ENCODE measurements around the gene HIP1.
"Not testable (repeated sequence)": the region's sequence is repeated elsewhere in the genome, so short reads cannot be mapped to it uniquely, and the experiment has no call there.

HIP1 gene

DNA sequence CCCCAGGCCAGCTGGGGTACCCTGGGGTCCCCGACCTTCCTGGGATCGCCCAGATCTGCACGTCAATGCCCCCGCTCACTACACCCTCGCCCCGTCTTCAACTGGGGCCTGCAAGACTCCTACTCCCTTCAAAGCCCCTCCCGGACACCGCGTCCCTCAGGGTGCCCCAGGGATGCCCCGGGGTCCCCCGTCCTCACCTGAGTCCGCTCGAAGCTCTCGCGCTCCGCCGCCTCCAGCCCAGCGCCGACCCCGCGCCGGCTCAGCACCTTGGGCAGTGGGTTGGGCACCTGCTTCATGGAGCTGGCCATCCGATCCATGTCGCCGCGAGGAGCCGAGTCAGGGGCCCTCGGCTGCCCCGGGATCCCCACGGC is at the start of gene HIP1:
HIP1 (minus strand) TSS at position 338 of the 371 bp plus-strand sequence; CDS start at position 317, 21 bp downstream.
- DNase-seq, result no peak

GRCh38 chr7:75788154-75788847 is 49.6 kb upstream of the HIP1 start:
- DNase-seq, result not testable (repeated sequence)

DNA sequence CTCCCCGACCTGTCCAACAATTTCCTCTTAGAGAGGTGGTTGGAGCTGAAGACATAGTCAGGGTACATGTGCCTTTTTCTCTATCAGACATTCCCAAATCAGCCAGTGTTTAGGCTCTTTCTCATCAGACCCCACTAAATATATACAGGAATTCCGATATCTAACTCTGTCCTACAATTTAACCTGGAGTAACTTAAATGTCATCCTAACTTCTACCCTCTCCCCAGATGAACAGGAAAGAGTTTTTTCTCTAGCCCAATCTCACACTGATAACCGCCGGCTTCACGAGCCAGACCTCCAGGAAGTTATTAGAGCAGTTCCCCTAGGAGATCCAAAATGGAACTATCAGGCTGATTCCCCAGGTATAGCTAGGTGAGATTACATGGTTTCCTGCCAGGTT is 44.3 kb upstream of the HIP1 start:
- DNase-seq, result not testable (repeated sequence)

- DNase-seq, result not testable (repeated sequence)
Observed at GRCh38 chr7:75780647-75781273, 42.0 kb upstream of the HIP1 start.

DNA sequence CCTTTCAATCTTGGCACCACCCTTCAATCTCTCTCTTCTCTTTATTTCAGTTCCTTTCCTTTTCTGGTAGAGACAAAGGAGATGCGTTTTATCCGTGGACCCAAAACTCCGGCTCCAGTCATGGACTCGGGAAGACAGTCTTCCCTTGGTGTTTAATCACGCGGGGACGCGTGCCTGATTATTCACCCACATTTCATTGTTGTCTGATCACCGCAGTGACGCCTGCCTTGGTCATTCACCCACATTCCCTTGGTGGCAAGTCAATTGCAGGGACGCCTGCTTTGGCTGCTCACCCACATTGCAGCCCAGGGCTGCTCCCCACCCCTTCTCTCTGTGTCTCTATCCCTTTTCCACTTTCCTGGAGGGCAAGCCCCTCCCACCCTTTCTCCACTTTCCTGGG is 40.8 kb upstream of the HIP1 start:
- DNase-seq, result not testable (repeated sequence)

DNA sequence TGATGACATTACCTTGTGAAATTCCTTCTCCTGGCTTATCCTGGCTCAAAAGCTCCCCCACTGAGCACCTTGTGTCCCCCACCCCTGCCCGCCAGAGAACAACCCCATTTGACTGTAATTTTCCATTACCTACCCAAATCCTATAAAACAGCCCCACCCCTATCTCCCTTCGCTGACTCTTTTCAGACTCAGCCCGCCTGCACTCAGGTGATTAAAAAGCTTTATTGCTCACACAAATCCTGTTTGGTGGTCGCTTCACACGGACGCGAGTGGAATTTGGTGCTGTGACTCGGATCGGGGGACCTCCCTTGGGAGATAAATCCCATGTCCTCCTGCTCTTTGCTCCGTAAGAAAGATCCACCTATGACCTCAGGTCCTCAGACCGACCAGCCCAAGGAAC is 40.3 kb upstream of the HIP1 start:
- not testable (repeated sequence) for DNase-seq

DNA sequence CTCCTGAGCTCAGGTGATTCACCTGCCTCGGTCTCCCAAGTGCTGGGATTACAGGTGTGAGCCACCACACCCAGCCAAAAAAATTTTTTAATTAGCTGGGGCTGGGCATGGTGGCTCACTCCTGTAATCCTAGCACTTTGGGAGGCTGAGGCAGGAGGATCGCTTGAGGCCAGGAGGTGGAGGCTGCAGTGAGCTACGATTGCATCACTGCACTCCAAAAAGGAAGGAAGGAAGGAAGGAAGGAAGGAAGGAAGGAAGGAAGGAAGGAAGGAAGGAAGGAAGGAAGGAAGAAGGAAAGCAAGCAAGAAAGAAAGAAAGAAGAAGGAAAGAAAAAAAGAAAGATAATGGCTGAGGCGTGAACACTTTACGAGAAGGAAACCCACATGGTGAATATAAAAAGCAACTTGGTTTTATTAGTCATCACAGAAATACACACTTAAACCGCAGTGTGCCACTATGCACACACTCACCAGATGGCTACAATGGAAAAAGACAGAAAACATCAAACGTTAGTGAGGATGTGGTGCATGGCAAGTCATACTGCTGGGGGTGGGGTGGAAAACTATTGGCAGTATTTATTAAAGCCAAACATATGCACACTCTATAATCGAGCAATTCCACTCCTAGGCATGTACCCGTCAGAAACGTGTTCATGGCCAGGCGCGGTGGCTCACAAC is 37.7 kb upstream of the HIP1 start:
- DNase-seq, result peak; percentile 62

DNA sequence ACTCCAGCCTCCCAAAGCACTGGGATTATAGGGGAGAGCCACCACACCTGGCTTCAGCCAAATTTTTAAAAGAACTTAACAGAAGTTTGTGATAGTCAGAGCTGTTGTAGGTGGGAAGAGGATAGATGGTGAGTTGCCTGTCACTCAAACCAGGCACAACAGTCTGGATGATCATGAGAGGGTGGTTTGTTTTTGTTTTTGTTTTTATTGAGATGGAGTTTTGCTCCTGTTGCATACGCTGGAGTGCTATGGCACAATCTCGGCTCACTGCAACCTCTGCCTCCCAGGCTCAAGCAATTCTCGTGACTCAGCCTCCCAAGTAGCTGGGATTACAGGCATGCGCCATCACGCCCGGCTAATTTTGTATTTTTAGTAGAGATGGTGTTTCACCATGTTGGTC is 35.2 kb upstream of the HIP1 start:
- DNase-seq, result not testable (repeated sequence)

DNA sequence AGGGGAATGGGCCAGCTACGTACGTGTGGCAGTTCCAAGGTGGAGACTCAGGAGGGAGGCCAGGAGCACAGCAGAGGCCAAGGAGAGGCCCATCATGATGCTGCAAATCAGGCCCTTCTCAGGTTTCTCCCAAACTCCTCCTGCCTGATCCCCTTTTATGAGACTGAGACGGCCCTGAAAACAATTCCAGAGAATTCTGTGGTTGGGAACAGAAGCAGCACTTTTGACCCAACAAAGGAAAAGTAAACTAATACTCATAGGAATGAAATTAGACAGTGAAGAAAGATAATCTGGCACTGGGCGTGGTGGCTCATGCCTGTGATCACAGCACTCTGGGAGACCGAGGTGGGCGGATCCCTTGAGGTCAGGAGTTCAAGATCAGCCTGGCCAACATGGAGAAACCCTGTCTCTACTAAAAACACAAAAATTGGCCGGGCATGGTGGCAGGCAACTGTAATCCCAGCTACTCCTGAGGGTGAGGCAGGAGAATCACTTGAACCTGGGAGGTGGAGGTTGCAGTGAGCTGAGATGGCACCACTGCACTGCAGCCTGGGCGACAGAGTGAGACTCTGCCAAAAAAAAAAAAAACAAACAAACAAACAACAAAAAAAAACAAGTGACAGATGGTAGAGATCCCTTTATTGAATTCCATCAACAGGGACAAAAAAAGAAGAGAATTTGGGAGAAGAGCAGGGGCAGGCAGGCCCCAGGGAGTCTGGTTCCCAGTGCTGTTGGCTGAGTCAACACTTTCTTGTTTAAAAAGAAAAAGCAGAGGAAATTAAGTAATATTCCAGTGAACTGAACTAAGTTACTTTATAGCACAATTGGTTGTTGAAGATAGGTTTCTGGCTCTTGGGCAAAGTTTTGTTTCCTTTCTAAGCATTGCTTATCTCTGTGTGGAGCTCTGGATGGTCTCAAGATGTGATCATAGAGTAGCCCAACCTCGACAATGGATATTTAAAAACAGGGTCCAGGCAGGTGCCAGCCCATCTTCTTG is 33.6 kb upstream of the HIP1 start, which contains the start of gene CCL26:
CCL26 (minus strand) TSS at position 131 of the 997 bp plus-strand sequence; CDS start at position 96, 35 bp downstream.
- DNase-seq, result peak; percentile 29

DNA sequence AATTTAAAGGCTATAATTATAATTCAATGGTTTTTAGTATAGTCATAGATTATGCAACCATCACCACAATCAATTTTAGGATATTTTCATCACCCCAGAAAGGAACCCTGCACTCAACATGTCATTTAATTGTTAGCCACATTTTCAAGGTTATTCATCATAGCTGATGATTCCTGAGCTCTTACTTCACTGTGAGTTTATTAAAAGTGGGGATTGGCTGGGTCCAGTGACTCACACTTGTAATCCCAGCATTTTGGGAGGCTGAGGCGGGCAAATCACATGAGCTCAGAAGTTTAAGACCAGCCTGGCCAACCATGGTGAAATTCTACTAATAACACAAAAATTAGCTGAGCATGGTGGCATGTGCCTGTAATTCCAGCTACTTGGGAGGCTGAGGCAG is 32.5 kb upstream of the HIP1 start:
- no peak for DNase-seq

GRCh38 chr7:75762350-75762917 is 23.7 kb upstream of the HIP1 start:
- DNase-seq, result peak; percentile 80

DNA sequence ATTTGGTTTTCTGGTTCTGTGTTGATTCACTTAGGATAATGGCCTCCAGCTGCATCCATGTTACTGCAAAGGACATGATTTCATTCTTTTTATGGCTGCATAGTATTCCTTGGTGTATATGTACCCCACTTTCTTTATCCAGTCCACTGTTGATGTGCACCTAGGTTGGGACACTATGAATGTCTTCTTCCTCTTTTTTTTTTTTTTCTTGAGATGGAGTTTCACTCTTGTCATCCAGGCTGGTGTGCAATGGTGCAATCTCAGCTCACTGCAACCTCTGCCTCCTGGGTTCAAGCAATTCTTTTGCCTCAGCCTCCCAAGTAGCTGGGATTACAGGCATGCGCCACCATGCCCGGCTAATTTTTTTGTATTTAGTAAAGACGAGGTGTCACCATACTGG is 23.1 kb upstream of the HIP1 start:
- not testable (repeated sequence) for DNase-seq

DNA sequence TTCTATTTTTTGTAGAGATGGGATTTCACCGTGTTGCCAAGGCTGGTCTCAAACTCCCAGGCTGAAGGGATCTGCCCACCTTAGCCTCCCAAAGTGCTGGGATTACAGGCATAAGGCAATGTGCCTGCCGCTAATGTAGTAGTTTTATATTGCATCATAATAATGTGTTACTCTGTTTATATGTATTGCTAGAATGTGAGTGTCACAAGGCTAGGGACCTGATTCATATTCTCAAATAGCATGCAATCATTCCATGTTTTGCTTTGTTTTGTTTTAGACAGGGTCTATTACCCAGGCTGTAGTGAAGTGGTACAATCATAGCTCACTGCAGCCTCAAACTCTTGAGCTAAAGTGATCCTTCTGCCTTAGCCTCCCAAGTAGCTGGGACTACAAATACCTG is 19.8 kb upstream of the HIP1 start:
- DNase-seq, result no peak

- no peak for DNase-seq
Observed at GRCh38 chr7:75757860-75758259, 19.1 kb upstream of the HIP1 start.

DNA sequence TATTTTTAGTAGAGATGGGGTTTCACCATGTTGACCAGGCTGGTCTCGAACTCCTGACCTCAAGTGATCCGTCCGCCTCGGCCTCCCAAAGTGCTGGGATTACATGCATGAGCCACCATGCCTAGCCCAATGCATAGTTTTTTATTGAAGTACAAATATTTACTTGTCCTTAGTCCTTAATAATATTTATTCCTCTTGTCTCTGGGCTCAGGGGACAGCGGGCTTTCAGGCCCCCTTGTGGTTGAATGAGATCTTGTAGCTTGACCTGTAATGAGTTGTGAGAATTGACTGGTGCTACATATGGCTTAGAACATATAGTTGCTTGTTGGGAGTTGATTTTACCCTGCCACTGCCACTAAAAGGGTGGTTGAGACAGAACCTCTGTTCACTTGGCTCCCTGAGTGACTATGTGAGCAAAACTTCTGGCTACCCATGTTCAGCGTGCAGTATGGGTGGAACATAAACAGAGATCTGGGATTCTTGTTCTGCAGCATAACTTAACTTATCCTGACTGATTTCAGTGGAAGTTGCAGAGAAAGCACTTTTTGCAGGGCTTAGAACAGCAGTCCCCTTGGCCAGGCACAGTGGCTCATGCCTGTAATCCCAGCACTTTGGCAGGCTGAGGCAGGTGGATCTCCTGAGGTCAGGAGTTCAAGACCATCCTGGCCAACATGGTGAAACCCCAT is 18.4 kb upstream of the HIP1 start:
- DNase-seq, result peak; percentile 69

- DNase-seq, result no peak
Observed at GRCh38 chr7:75756206-75756990, 17.7 kb upstream of the HIP1 start.

DNA sequence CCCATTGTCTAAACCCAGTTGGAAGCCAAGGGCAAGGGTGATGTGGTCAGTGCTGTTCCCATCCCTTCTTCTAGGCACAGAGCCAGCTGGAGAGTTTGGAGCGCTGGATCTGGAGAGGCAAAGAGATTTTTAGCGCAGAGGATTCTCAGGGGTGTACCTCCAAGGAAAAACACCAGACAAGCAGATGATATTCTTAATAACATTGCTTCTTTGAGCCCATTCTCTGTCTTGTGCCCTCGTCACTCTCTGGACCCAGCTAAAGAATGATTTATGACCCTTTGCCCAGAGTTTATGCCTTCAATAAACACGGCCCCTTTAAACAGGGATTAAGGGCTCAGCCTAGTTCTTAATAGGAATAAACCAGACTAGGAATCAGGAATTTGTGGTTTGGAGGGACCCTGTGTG is 4.7 kb upstream of the HIP1 start:
- DNase-seq, result no peak

DNA sequence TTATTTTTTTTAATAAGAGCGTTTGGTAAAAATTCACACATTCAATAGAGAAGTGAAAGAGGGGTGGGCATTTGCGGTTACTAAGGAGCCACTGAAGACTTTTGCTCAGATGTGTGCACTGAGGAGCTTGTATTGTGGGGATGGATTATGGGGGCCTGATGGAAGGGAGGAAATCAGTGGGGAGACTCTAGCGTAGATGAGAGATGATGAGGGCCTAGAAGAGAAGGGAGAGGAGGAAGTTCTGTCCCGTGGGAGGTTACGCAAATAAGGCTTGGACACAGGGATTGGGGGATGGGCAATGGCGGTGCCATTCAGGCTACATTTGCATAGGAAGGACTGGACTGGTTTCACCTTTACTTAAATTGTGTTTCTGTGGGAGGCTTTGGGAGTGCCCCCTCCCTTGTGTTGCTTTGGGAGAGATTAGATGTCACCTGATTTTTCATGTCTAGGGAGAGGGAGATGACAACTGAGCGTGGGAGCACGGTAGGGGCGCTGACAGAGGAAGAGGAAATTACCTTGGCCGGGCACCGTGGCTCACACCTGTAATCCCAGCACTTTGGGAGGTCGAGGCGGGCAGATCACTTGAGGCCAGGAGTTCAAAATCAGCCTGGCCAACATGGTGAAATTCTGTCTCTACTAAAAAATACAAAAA is 2.2 kb upstream of the HIP1 start:
- DNase-seq, result peak; percentile 30

GRCh38 chr7:75739796-75740672 is 1.3 kb upstream of the HIP1 start:
- DNase-seq, result no peak
